GM12892 (cell line): ENCODE results near the gene GYG2.

Source experiments
- POLR2A ChIP-seq: IDR thresholded peaks from 2 replicates; pipeline ENCODE4 v1.6.1; 2011; ENCODE audit warnings: low read depth, low read length, control low read depth
- POLR2AphosphoS5 ChIP-seq: IDR thresholded peaks from 2 replicates; pipeline ENCODE4 v1.6.1; 2011; ENCODE audit warnings: low read depth, low read length, control low read depth
- TAF1 ChIP-seq: IDR thresholded peaks from 2 replicates; pipeline ENCODE4 v1.6.1; 2011; ENCODE audit warnings: low read depth, mild to moderate bottlenecking, control low read depth, low read length, borderline replicate concordance

DNA sequence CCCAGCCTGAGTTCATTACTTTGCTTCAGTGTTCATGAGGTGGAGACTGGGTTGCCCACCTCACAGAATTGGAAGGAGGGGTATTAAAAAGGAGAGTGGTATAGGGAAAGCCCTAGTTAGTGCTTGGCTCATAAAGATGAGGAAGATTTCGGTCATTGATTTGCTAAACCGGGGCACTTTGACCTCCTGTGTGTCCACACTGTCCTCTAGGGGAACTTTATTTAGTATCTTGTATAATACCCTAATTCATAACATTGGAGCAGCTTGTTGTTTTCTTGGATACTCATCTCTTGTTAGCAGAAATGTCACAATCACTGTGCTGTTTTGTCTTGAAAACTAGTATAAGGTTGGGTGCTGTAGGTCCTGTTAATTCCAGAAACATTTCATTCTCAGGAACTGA is 49.8 kb downstream of the GYG2 start:
- no peak for TF ChIP-seq POLR2A
- TF ChIP-seq TAF1, result no peak
- TF ChIP-seq POLR2AphosphoS5, result no peak
